K562 (cell line): ENCODE measurements around the gene RPS8. TPM values are rescaled to one million over a fixed set of nuclear protein-coding genes. Genes with fewer than 3 reads are reported as not detected.

Experiments used
- CCNT2 ChIP-seq: IDR thresholded peaks from 2 replicates; pipeline ENCODE4 v1.6.1; 2011; ENCODE audit warnings: borderline replicate concordance, low read depth, mild to moderate bottlenecking, moderate library complexity, mixed read lengths, low read length; ENCODE audit not compliant: insufficient read length; ENCODE audit errors: extremely low read depth
- CEBPB ChIP-seq: fragments of 450-650 bp; IDR thresholded peaks from 2 replicates; pipeline ENCODE4 v1.6.1; 2016; ENCODE audit warnings: missing genetic modification characterization, missing compliant biosample characterization
- CREB1 ChIP-seq, 2 experiments: sonication (generic) in 1 of 2; formaldehyde crosslinking in 1 of 2; IDR thresholded peaks; 2 replicates each; pipeline versions ENCODE4 v1.6.1 to v1.8.0; 2012 to 2022; ENCODE audit warnings: inconsistent platforms in 1 of 2, mild to moderate bottlenecking in 1 of 2, missing genetic modification reagents in 1 of 2, moderate library complexity in 1 of 2
- DNMT1 ChIP-seq: fragments of 450-650 bp; IDR thresholded peaks from 2 replicates; pipeline ENCODE4 v1.6.1; 2016; ENCODE audit warnings: antibody characterized with exemption, mild to moderate bottlenecking
- EGR1 ChIP-seq: fragments of 450-650 bp; conservative IDR thresholded peaks from 2 replicates; pipeline ENCODE4 v1.6.1; 2017; ENCODE audit warnings: mild to moderate bottlenecking
- GTF2F1 ChIP-seq: IDR thresholded peaks from 2 replicates; pipeline ENCODE4 v1.6.1; 2011; ENCODE audit warnings: low read depth, low read length, improper control_type of control experiment
- KLF6 ChIP-seq: fragments of 250-450 bp; sonication (Bioruptor Pico); IDR thresholded peaks from 2 replicates; pipeline ENCODE4 v1.4.0; 2020; ENCODE audit warnings: mild to moderate bottlenecking, moderate library complexity, borderline replicate concordance
- L3MBTL2 ChIP-seq: fragments of 450-650 bp; IDR thresholded peaks from 2 replicates; pipeline ENCODE4 v1.6.1; 2016; ENCODE audit warnings: mild to moderate bottlenecking, moderate library complexity
- MAFF ChIP-seq: IDR thresholded peaks from 2 replicates; pipeline ENCODE4 v1.6.1; 2012; ENCODE audit warnings: low read length, improper control_type of control experiment
- NFE2L1 ChIP-seq: fragments of 450-650 bp; IDR thresholded peaks from 2 replicates; pipeline ENCODE4 v1.6.1; 2016; ENCODE audit warnings: missing genetic modification characterization, low read depth, mild to moderate bottlenecking, missing compliant biosample characterization, moderate library complexity, borderline replicate concordance
- NFRKB ChIP-seq: fragments of 450-650 bp; IDR thresholded peaks from 2 replicates; pipeline ENCODE4 v1.6.1; 2016; ENCODE audit warnings: low read depth
- PRDM10 ChIP-seq: fragments of 450-650 bp; IDR thresholded peaks from 2 replicates; pipeline ENCODE4 v1.6.1; 2018; ENCODE audit not compliant: partially characterized antibody
- PYGO2 ChIP-seq: fragments of 450-650 bp; IDR thresholded peaks from 2 replicates; pipeline ENCODE4 v1.6.1; 2016; ENCODE audit warnings: mild to moderate bottlenecking, missing genetic modification characterization, moderate library complexity, missing compliant biosample characterization
- RBM15 ChIP-seq: fragments of 200-400 bp; formaldehyde crosslinking; IDR thresholded peaks from 2 replicates; pipeline ENCODE4 v1.6.1; 2018; ENCODE audit warnings: mild to moderate bottlenecking, low read length, moderate library complexity; ENCODE audit not compliant: insufficient read depth
- RBM17 ChIP-seq: fragments of 200-400 bp; formaldehyde crosslinking; IDR thresholded peaks from 2 replicates; pipeline ENCODE4 v1.6.1; 2017; ENCODE audit warnings: low read depth, mild to moderate bottlenecking, low read length, borderline replicate concordance
- SIN3A ChIP-seq, 2 experiments: fragments of 150-350 bp in 1 of 2; IDR thresholded peaks; 2 replicates each; pipeline ENCODE4 v1.6.1; 2011 to 2016; ENCODE audit warnings: borderline replicate concordance in 2 of 2, low read depth in 2 of 2, low read length in 2 of 2, mild to moderate bottlenecking in 2 of 2, moderate library complexity in 2 of 2; ENCODE audit not compliant: control insufficient read depth in 1 of 2
- TRIM25 ChIP-seq: fragments of 450-650 bp; IDR thresholded peaks from 2 replicates; pipeline ENCODE4 v1.7.0; 2016; ENCODE audit warnings: borderline replicate concordance
- ZBTB17 ChIP-seq: fragments of 450-650 bp; formaldehyde crosslinking; IDR thresholded peaks from 2 replicates; pipeline ENCODE4 v1.4.0; 2020; ENCODE audit warnings: mild to moderate bottlenecking
- ZEB2 ChIP-seq: fragments of 450-650 bp; IDR thresholded peaks from 2 replicates; pipeline ENCODE4 v1.6.1; 2016
- ZNF445 ChIP-seq: fragments of 250-450 bp; sonication (Bioruptor Pico); IDR thresholded peaks from 2 replicates; pipeline ENCODE4 v1.4.0; 2020; ENCODE audit warnings: low read depth, mild to moderate bottlenecking, moderate library complexity
- polyA plus RNA-seq, 8 experiments: library from polyadenylated mRNA; depleted of rRNA in 4 of 8; stranded (reverse) in 5 of 8; unstranded in 3 of 8; fragments of >200 nt; fragmentation: Nextera tagmentation in 2 of 8; fragmentation: Illumina TruSeq in 1 of 8; extraction: Ambion mirVana in 2 of 8; extraction: Trizol in 1 of 8; gene quantifications; 2 replicates each; pipeline versions ENCODE4 v1.2.1 to v1.2.3, GENCODE V29; 2011 to 2014; ENCODE audit warnings: inconsistent platforms in 1 of 8, missing spikeins in 1 of 8
- total RNA-seq, 7 experiments: library from RNA; depleted of rRNA in 6 of 7; stranded (reverse); fragments of >200 nt in 6 of 7; fragmentation: Illumina TruSeq in 2 of 7; extraction: Trizol in 2 of 7; gene quantifications; 2 replicates each; pipeline versions ENCODE4 v1.2.1 to v1.2.3, GENCODE V29; 2011 to 2021; ENCODE audit warnings: low replicate concordance in 1 of 7

The RPS8 gene
- total and polyA plus RNA-seq, 9 of the 15 experiments (the other 6 are each of a cell fraction or from before 2014, with no cell fraction given): 2,431 to 4,168 (median 3,109) TPM

- TF ChIP-seq CCNT2: no peak
- no peak for TF ChIP-seq L3MBTL2
- peak; percentile 67; the same call in 1 of the 2 replicates for TF ChIP-seq NFRKB
- no peak for TF ChIP-seq ZNF445 (CRISPR knock-in tag)
- no peak for TF ChIP-seq NFE2L1 (tag)
- TF ChIP-seq SIN3A (IDR thresholded peaks at IDR 0.05; ENCODE audit: borderline replicate concordance in 2 of 2, control insufficient read depth in 1 of 2, low read depth in 2 of 2, low read length in 2 of 2): no peak
- no peak for TF ChIP-seq KLF6 (CRISPR knock-in tag)
- TF ChIP-seq PYGO2 (tag): no peak
- TF ChIP-seq CREB1 (IDR thresholded peaks at IDR 0.05): no peak
- TF ChIP-seq CREB1 (CRISPR knock-in tag; IDR thresholded peaks at IDR 0.05): no peak
- TF ChIP-seq EGR1: peak; percentile 79; the same call in 1 of the 2 replicates
- TF ChIP-seq MAFF: no peak
- TF ChIP-seq ZBTB17 (CRISPR knock-in tag): no peak; the same call in 1 of the 2 replicates
- no peak for TF ChIP-seq GTF2F1
- no peak for TF ChIP-seq TRIM25
- no peak for TF ChIP-seq DNMT1
- TF ChIP-seq CEBPB: no peak
- TF ChIP-seq RBM17: no peak
- no peak for TF ChIP-seq ZEB2
- no peak for TF ChIP-seq RBM15
- no peak for TF ChIP-seq PRDM10
Measured at GRCh38 chr1:44820328-44821239, 45.2 kb downstream of the RPS8 start (continued).
